K562 (cell line): Measurements from ENCODE around the gene GATA6.

Experiments
- EGR1 ChIP-seq: fragments of 450-650 bp; conservative IDR thresholded peaks from 2 replicates; pipeline ENCODE4 v1.6.1; 2017; ENCODE audit warnings: mild to moderate bottlenecking
- HDAC3 ChIP-seq: fragments of 450-650 bp; IDR thresholded peaks from 2 replicates; pipeline ENCODE4 v1.6.1; 2018; ENCODE audit warnings: borderline replicate concordance, mild to moderate bottlenecking, moderate library complexity; ENCODE audit not compliant: partially characterized antibody
- MCM7 ChIP-seq, 2 experiments: fragments of 450-650 bp; IDR thresholded peaks; 2 replicates each; pipeline ENCODE4 v1.6.1; 2016 to 2018
- NCOA6 ChIP-seq: fragments of 450-650 bp; IDR thresholded peaks from 2 replicates; pipeline ENCODE4 v1.6.1; 2017; ENCODE audit warnings: mild to moderate bottlenecking
- PCBP1 ChIP-seq: fragments of 200-400 bp; formaldehyde crosslinking; IDR thresholded peaks from 2 replicates; pipeline ENCODE4 v1.6.1; 2018; ENCODE audit warnings: mild to moderate bottlenecking, low read depth, low read length; ENCODE audit not compliant: poor library complexity, severe bottlenecking
- SMARCE1 ChIP-seq: fragments of 450-650 bp; IDR thresholded peaks from 2 replicates; pipeline ENCODE4 v1.7.1; 2016; ENCODE audit warnings: mild to moderate bottlenecking
- ZNF124 ChIP-seq: sonication (generic); formaldehyde crosslinking; IDR thresholded peaks from 2 replicates; pipeline ENCODE4 v1.8.1; 2022; ENCODE audit warnings: missing genetic modification reagents
- ZNF175 ChIP-seq: fragments of 200-800 bp; sonication (Bioruptor generic); IDR thresholded peaks from 2 replicates; pipeline ENCODE4 v1.6.1; 2016; ENCODE audit warnings: low read depth, mild to moderate bottlenecking, missing genetic modification characterization, missing compliant biosample characterization
- TF ChIP-seq, protein P1 (sequence below), 3 experiments: IDR thresholded peaks in 2 of 3; conservative IDR thresholded peaks in 1 of 3; 2 replicates each; pipeline ENCODE4 v1.5.1; 2011 to 2012; ENCODE audit warnings: low read length in 3 of 3, mild to moderate bottlenecking in 3 of 3, control low read depth in 2 of 3, improper control_type of control experiment in 1 of 3, inconsistent platforms in 1 of 3, low read depth in 1 of 3, mixed read lengths in 1 of 3, moderate library complexity in 1 of 3; ENCODE audit not compliant: insufficient read depth in 2 of 3
- TF ChIP-seq, protein P2 (sequence below): sonication (generic); formaldehyde crosslinking; IDR thresholded peaks from 2 replicates; pipeline ENCODE4 v1.8.0; 2022; ENCODE audit warnings: mild to moderate bottlenecking, missing genetic modification reagents, borderline replicate concordance
- TF ChIP-seq, protein P3 (sequence below), 2 experiments: fragments of 450-650 bp; formaldehyde crosslinking in 1 of 2; IDR thresholded peaks; 2 replicates each; pipeline versions ENCODE4 v1.4.0 to v1.6.1; 2014 to 2020; ENCODE audit warnings: mild to moderate bottlenecking in 2 of 2, borderline replicate concordance in 1 of 2, low read depth in 1 of 2
- TF ChIP-seq, protein P4 (sequence below): fragments of 450-650 bp; formaldehyde crosslinking; IDR thresholded peaks from 2 replicates; pipeline ENCODE4 v1.4.0; 2022; ENCODE audit warnings: missing genetic modification characterization

DNA sequence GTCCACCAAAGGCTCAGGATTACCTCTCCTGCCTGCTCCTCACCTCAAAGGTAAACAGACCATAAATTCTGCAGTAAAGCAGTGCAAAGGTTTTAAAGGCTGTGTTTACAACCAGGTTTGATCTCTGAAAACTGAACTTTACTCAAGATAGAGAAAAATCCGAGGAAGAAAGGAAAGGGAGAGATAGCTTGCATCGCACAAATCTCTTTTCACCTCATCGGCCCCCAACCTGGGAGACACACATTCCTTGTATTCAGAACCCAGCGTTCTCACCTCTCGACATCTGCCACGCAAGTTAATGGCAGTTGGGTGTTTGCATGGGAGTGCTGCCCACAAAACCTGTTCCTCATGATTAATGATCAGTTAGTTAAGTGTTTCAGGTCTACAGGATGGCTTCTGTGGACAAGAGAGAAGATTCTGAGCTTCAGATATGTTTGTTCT lies 72.6 kb downstream of the GATA6 start:
- TF ChIP-seq, protein P1, sequence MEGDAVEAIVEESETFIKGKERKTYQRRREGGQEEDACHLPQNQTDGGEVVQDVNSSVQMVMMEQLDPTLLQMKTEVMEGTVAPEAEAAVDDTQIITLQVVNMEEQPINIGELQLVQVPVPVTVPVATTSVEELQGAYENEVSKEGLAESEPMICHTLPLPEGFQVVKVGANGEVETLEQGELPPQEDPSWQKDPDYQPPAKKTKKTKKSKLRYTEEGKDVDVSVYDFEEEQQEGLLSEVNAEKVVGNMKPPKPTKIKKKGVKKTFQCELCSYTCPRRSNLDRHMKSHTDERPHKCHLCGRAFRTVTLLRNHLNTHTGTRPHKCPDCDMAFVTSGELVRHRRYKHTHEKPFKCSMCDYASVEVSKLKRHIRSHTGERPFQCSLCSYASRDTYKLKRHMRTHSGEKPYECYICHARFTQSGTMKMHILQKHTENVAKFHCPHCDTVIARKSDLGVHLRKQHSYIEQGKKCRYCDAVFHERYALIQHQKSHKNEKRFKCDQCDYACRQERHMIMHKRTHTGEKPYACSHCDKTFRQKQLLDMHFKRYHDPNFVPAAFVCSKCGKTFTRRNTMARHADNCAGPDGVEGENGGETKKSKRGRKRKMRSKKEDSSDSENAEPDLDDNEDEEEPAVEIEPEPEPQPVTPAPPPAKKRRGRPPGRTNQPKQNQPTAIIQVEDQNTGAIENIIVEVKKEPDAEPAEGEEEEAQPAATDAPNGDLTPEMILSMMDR (IDR thresholded peaks at IDR 0.05 in 2 of 3, conservative IDR thresholded peaks at IDR 0.05 in 1 of 3; ENCODE audit: insufficient read depth in 2 of 3, low read depth in 1 of 3, low read length in 3 of 3), result no peak
- TF ChIP-seq, protein P2, sequence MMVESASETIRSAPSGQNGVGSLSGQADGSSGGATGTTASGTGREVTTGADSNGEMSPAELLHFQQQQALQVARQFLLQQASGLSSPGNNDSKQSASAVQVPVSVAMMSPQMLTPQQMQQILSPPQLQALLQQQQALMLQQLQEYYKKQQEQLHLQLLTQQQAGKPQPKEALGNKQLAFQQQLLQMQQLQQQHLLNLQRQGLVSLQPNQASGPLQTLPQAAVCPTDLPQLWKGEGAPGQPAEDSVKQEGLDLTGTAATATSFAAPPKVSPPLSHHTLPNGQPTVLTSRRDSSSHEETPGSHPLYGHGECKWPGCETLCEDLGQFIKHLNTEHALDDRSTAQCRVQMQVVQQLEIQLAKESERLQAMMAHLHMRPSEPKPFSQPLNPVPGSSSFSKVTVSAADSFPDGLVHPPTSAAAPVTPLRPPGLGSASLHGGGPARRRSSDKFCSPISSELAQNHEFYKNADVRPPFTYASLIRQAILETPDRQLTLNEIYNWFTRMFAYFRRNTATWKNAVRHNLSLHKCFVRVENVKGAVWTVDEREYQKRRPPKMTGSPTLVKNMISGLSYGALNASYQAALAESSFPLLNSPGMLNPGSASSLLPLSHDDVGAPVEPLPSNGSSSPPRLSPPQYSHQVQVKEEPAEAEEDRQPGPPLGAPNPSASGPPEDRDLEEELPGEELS (CRISPR knock-in tag), result no peak
- TF ChIP-seq, protein P3, sequence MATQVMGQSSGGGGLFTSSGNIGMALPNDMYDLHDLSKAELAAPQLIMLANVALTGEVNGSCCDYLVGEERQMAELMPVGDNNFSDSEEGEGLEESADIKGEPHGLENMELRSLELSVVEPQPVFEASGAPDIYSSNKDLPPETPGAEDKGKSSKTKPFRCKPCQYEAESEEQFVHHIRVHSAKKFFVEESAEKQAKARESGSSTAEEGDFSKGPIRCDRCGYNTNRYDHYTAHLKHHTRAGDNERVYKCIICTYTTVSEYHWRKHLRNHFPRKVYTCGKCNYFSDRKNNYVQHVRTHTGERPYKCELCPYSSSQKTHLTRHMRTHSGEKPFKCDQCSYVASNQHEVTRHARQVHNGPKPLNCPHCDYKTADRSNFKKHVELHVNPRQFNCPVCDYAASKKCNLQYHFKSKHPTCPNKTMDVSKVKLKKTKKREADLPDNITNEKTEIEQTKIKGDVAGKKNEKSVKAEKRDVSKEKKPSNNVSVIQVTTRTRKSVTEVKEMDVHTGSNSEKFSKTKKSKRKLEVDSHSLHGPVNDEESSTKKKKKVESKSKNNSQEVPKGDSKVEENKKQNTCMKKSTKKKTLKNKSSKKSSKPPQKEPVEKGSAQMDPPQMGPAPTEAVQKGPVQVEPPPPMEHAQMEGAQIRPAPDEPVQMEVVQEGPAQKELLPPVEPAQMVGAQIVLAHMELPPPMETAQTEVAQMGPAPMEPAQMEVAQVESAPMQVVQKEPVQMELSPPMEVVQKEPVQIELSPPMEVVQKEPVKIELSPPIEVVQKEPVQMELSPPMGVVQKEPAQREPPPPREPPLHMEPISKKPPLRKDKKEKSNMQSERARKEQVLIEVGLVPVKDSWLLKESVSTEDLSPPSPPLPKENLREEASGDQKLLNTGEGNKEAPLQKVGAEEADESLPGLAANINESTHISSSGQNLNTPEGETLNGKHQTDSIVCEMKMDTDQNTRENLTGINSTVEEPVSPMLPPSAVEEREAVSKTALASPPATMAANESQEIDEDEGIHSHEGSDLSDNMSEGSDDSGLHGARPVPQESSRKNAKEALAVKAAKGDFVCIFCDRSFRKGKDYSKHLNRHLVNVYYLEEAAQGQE (IDR thresholded peaks at IDR 0.05; ENCODE audit: borderline replicate concordance), result no peak
- TF ChIP-seq, protein P3 (CRISPR knock-in tag; IDR thresholded peaks at IDR 0.05; ENCODE audit: low read depth), result no peak
- TF ChIP-seq EGR1 (no peak), ZNF124 (CRISPR knock-in tag) (no peak), HDAC3 (no peak), PCBP1 (no peak), NCOA6 (no peak), SMARCE1 (no peak), MCM7 (IDR thresholded peaks at IDR 0.05) (no peak), ZNF175 (CRISPR knock-in tag) (no peak)
- TF ChIP-seq, protein P4, sequence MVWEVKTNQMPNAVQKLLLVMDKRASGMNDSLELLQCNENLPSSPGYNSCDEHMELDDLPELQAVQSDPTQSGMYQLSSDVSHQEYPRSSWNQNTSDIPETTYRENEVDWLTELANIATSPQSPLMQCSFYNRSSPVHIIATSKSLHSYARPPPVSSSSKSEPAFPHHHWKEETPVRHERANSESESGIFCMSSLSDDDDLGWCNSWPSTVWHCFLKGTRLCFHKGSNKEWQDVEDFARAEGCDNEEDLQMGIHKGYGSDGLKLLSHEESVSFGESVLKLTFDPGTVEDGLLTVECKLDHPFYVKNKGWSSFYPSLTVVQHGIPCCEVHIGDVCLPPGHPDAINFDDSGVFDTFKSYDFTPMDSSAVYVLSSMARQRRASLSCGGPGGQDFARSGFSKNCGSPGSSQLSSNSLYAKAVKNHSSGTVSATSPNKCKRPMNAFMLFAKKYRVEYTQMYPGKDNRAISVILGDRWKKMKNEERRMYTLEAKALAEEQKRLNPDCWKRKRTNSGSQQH (CRISPR knock-in tag), result no peak
